Aorta (tissue), 5 donors: ENCODE measurements around the gene KDM2A. TPM values are rescaled to one million over a fixed set of nuclear protein-coding genes. Genes with fewer than 3 reads are reported as not detected.
A peak's percentile ranks its signal among the peaks of the same experiment; 100 is the strongest.
"Not testable (repeated sequence)": the region's sequence is repeated elsewhere in the genome, so short reads cannot be mapped to it uniquely, and the experiment has no call there.

Source experiments
- ATAC-seq: fragments of 200-7000 bp; cut with Tn5 transposase; one replicate; pipeline ENCODE4 v1.9.1; 2022; ENCODE audit warnings: moderate library complexity; ENCODE audit not compliant: low FRiP score
- DNase-seq, 2 donors: peaks; one replicate each; pipeline ENCODE4 v3.0.0-alpha.2; 2020
- H3K27ac ChIP-seq, 2 donors: one replicate each; pipeline ENCODE4 v1.5.1; 2013; ENCODE audit warnings: low read length in 2 of 2, mild to moderate bottlenecking in 2 of 2, moderate library complexity in 2 of 2, control low read depth in 1 of 2, inconsistent platforms in 1 of 2, low read depth in 1 of 2
- H3K27me3 ChIP-seq, 2 donors: one replicate each; pipeline ENCODE4 v1.6.1; 2013; ENCODE audit warnings: control low read depth in 1 of 2, low read length in 1 of 2, mild to moderate bottlenecking in 1 of 2, moderate library complexity in 1 of 2; ENCODE audit not compliant: insufficient read depth in 2 of 2, control insufficient read depth in 1 of 2
- H3K36me3 ChIP-seq, 2 donors: one replicate each; pipeline ENCODE4 v1.6.1; 2013; ENCODE audit warnings: control low read depth in 1 of 2, low read length in 1 of 2, mild to moderate bottlenecking in 1 of 2; ENCODE audit not compliant: insufficient read depth in 2 of 2, control insufficient read depth in 1 of 2
- H3K4me1 ChIP-seq, 2 donors: one replicate each; pipeline ENCODE4 v1.6.1; 2013; ENCODE audit warnings: low read length in 2 of 2, control low read depth in 1 of 2, mild to moderate bottlenecking in 1 of 2, moderate library complexity in 1 of 2; ENCODE audit not compliant: insufficient read depth in 2 of 2, control insufficient read depth in 1 of 2
- H3K4me3 ChIP-seq, 2 donors: one replicate each; pipeline ENCODE4 v1.5.1; 2013; ENCODE audit warnings: low read length in 2 of 2, control low read depth in 1 of 2, mild to moderate bottlenecking in 1 of 2
- H3K9me3 ChIP-seq: one replicate; pipeline ENCODE4 v1.6.1; 2013; ENCODE audit warnings: mild to moderate bottlenecking, low read length; ENCODE audit not compliant: control insufficient read depth
- WGBS, 2 donors: extraction: QIAGEN DNeasy Blood & Tissue Kit; methylation state at CpG; one replicate each; pipeline ENCODE4 v1.1.7; 2013; 5-methylcytosine and 5-hydroxymethylcytosine counted together
- intact Hi-C, 2 donors: fragments of 100-400 bp; cut with DNase I; formaldehyde crosslinking; loops; one replicate each; pipeline versions ENCODE4 v1.14.2 to v1.15.0; 2022
- polyA plus RNA-seq, 2 donors: library from polyadenylated mRNA; stranded (reverse); fragments of 200-250 nt; gene quantifications; one replicate each; pipeline ENCODE4 v1.2.3, GENCODE V29; 2013
- total RNA-seq, 2 donors: library from RNA; stranded (reverse); fragmentation: NEBNext Ultra II Directional; extraction: Animal tissue kit (Norgen Biotek cat#: 25700); gene quantifications; one replicate each; pipeline ENCODE4 v1.2.1, GENCODE V29; 2021
- donor health status: healthy with polysubstance abuse.
- donor health status: Bipolar disorder and iron deficiency.
- donor health status: DM: no; HTN: no; CAD: no.
- donor health status: DM: no; HTN: no; CAD: no.
- donor health status: DM: yes; HTN: yes; CAD: no.

The KDM2A gene
- total and polyA plus RNA-seq, 4 donors: 11.5 to 106 (median 45.3) TPM

GRCh38 chr11:67194096-67194495 is 75.0 kb downstream of the KDM2A start:
- Histone ChIP-seq H3K27ac (no peak overlapping the region), H3K36me3 (no peaks in the 10 kb centered on the region), H3K27me3 (no peaks in the 10 kb centered on the region), H3K4me1 (no peaks in the 10 kb centered on the region), H3K9me3 (no peaks in the 10 kb centered on the region), H3K4me3 (no peak overlapping the region)
- WGBS, 2 donors: 93 to 96% methylated on average over 2 of the region's 2 CpGs
- DNase-seq (no peak), ATAC-seq (no peak)
- intact Hi-C loops: no loop called here

GRCh38 chr11:67195971-67196456 is 77.0 kb downstream of the KDM2A start:
- intact Hi-C loops: no loop called here
- DNase-seq (no peak), ATAC-seq (peak; percentile 68)
- no peak overlapping the region for H3K4me3 ChIP-seq
- WGBS, 2 donors: 78 to 83% methylated on average over 6 of the region's 6 CpGs
- H3K36me3 ChIP-seq: peaks cover 0 to 3% of the 10 kb centered on the region in 2 donors
- H3K9me3 ChIP-seq: no peaks in the 10 kb centered on the region
- no peaks in the 10 kb centered on the region for H3K27me3 ChIP-seq
- H3K4me1 ChIP-seq: no peaks in the 10 kb centered on the region
- no peak overlapping the region for H3K27ac ChIP-seq

- WGBS, 2 donors: 82 to 85% methylated on average over 1 of the region's 1 CpG
- Histone ChIP-seq H3K36me3 (peaks cover 0 to 3% of the 10 kb centered on the region in 2 donors), H3K27ac (no peak overlapping the region), H3K4me3 (no peak overlapping the region), H3K9me3 (no peaks in the 10 kb centered on the region), H3K4me1 (no peaks in the 10 kb centered on the region), H3K27me3 (no peaks in the 10 kb centered on the region)
- DNase-seq (no peak), ATAC-seq (no peak)
- intact Hi-C loops: no loop called here
These were observed 78.5 kb downstream of the KDM2A start for GRCh38 chr11:67197606-67198005.

- H3K4me1 ChIP-seq, DNase-seq, H3K4me3 ChIP-seq, H3K36me3 ChIP-seq, intact Hi-C loops, H3K27ac ChIP-seq, H3K27me3 ChIP-seq, ATAC-seq, H3K9me3 ChIP-seq: not testable (repeated sequence)
- 70 to 73% methylated on average over 3 of the region's 3 CpGs for WGBS, 2 donors
These were observed 79.7 kb downstream of the KDM2A start for GRCh38 chr11:67198781-67199180.

GRCh38 chr11:67199751-67200150 is 80.7 kb downstream of the KDM2A start:
- H3K9me3 ChIP-seq: no peaks in the 10 kb centered on the region
- no peaks in the 10 kb centered on the region for H3K27me3 ChIP-seq
- H3K36me3 ChIP-seq: peaks cover 0 to 3% of the 10 kb centered on the region in 2 donors
- peaks cover 0 to 1% of the 10 kb centered on the region in 2 donors for H3K4me1 ChIP-seq
- intact Hi-C loops: no loop called here
- no peak overlapping the region for H3K4me3 ChIP-seq
- DNase-seq (no peak), ATAC-seq (no peak)
- H3K27ac ChIP-seq: no peak overlapping the region

GRCh38 chr11:67202028-67202427 is 83.0 kb downstream of the KDM2A start:
- Histone ChIP-seq H3K9me3 (no peaks in the 10 kb centered on the region), H3K27ac (no peak overlapping the region), H3K4me1 (peaks cover 0 to 1% of the 10 kb centered on the region in 2 donors), H3K4me3 (no peak overlapping the region), H3K36me3 (peaks cover 0 to 3% of the 10 kb centered on the region in 2 donors), H3K27me3 (no peaks in the 10 kb centered on the region)
- intact Hi-C loops: no loop called here
- ATAC-seq: no peak
- no peak for DNase-seq
- WGBS, 2 donors: 97% methylated on average over 3 of the region's 3 CpGs

- Histone ChIP-seq H3K27ac (no peak overlapping the region), H3K9me3 (no peaks in the 10 kb centered on the region), H3K27me3 (no peaks in the 10 kb centered on the region), H3K4me3 (no peak overlapping the region), H3K4me1 (peaks cover 0 to 1% of the 10 kb centered on the region in 2 donors), H3K36me3 (peaks cover 3 to 8% of the 10 kb centered on the region in 2 donors)
- no peak for DNase-seq
- intact Hi-C loops: no loop called here
- ATAC-seq: no peak
- WGBS, 2 donors: 93% methylated on average over 3 of the region's 3 CpGs
These were observed 85.8 kb downstream of the KDM2A start for GRCh38 chr11:67204822-67205221.

- H3K36me3 ChIP-seq, H3K4me1 ChIP-seq, H3K27me3 ChIP-seq, intact Hi-C loops, H3K4me3 ChIP-seq, DNase-seq, ATAC-seq, H3K27ac ChIP-seq, H3K9me3 ChIP-seq: not testable (repeated sequence)
- 95 to 99% methylated on average over 6 of the region's 6 CpGs for WGBS, 2 donors
These were observed 90.2 kb downstream of the KDM2A start for GRCh38 chr11:67209222-67209621.

- peaks cover 6 to 8% of the 10 kb centered on the region in 2 donors for H3K36me3 ChIP-seq
- DNase-seq (no peak), ATAC-seq (no peak)
- H3K9me3 ChIP-seq: no peaks in the 10 kb centered on the region
- 88 to 90% methylated on average over 2 of the region's 2 CpGs for WGBS, 2 donors
- no peak overlapping the region for H3K4me3 ChIP-seq
- no peak overlapping the region for H3K27ac ChIP-seq
- intact Hi-C loops: no loop called here
- no peaks in the 10 kb centered on the region for H3K27me3 ChIP-seq
- no peaks in the 10 kb centered on the region for H3K4me1 ChIP-seq
These were observed 92.8 kb downstream of the KDM2A start for GRCh38 chr11:67211656-67212436.
